Measurements from ENCODE around the gene INTU. TPM values are rescaled to one million over a fixed set of nuclear protein-coding genes. Genes with fewer than 3 reads are reported as not detected.
"Not testable (repeated sequence)": the region's sequence is repeated elsewhere in the genome, so short reads cannot be mapped to it uniquely, and the experiment has no call there.

INTU gene
- 7.8 and 11.1 TPM in 2 replicates for polyA plus RNA-seq (2011; rRNA removed)
- polyA minus RNA-seq (2011; rRNA and poly(A)+ RNA removed), result 10.9 and 18.0 TPM in 2 replicates

DNA sequence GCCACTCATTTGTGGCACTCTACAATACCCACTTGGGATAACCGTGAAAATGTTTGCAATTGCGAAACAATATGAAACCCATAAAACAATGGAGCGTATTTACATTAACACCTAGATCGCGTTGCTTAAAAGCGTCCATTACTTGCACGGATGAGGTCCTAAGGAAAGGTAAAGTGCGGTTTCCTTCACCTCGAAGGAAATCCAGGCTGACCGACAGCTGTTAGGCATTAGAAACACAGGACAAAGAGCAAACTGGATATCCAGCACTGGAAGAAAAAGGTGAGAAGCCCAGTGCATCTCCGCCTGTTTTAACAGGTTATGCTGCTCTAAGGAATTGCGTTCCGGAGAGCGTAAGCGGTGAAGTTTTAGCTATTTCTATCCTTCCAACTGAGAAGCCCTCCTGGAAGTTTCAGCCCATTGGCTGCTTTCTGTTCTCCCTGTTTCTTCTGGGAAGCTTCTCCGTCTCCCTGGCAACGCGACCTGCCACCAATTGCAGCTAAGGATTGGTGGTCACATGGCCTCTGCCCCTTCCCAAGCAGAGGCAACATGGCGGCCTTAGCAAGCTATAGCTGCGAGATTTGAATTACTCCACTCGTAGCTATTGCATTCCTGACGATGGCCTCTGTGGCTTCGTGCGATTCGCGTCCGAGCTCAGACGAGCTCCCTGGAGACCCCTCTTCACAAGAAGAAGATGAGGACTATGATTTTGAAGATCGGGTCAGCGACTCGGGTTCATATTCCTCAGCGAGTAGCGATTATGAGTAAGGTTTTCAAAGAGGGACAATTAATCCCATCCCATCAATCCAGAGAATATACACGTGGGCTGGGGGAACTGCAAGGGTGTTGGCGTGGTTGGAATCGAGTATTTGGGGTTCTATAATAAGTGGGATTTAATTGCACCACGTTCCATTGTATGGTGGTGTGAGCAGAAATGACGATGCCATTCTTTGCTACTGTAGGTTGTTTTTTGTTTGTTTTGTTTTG lies at the start of gene INTU:
INTU (plus strand) TSS at position 538 of the 984 bp plus-strand sequence; CDS start at position 616, 78 bp downstream.
- POLR2A ChIA-PET, result interaction anchor here (0.8 to 1.8 kb wide), 2 partner anchors 9 to 100 kb away, joined by 3 to 19 read pairs; no protein-coding TSS in a partner anchor
- Histone ChIP-seq H3K9me3 (ENCODE audit: control insufficient read depth, insufficient read depth, low read length) (no peaks in the 10 kb centered on the region), H3K4me3 (ENCODE audit: low read depth, low read length) (peak within 1 kb of the TSS; percentile 78), H3K27ac (ENCODE audit: low read depth, low read length) (peak within 1 kb of the TSS; percentile 71), H3K27me3 (ENCODE audit: control insufficient read depth, insufficient read depth, low read length) (no peaks in the 10 kb centered on the region)
- TF ChIP-seq, protein P1, sequence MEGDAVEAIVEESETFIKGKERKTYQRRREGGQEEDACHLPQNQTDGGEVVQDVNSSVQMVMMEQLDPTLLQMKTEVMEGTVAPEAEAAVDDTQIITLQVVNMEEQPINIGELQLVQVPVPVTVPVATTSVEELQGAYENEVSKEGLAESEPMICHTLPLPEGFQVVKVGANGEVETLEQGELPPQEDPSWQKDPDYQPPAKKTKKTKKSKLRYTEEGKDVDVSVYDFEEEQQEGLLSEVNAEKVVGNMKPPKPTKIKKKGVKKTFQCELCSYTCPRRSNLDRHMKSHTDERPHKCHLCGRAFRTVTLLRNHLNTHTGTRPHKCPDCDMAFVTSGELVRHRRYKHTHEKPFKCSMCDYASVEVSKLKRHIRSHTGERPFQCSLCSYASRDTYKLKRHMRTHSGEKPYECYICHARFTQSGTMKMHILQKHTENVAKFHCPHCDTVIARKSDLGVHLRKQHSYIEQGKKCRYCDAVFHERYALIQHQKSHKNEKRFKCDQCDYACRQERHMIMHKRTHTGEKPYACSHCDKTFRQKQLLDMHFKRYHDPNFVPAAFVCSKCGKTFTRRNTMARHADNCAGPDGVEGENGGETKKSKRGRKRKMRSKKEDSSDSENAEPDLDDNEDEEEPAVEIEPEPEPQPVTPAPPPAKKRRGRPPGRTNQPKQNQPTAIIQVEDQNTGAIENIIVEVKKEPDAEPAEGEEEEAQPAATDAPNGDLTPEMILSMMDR (IDR thresholded peaks at IDR 0.05; ENCODE audit: low read depth, low read length), result no peak
- CTCF ChIA-PET, result interaction anchor here (0.6 to 1.8 kb wide), 4 partner anchors 9 to 1460 kb away, joined by 3 to 10 read pairs (median 4); partner anchors contain the start of gene SCLT1
- DNase-seq (ENCODE audit: low read depth, low spot score), result peak; percentile 92

DNA sequence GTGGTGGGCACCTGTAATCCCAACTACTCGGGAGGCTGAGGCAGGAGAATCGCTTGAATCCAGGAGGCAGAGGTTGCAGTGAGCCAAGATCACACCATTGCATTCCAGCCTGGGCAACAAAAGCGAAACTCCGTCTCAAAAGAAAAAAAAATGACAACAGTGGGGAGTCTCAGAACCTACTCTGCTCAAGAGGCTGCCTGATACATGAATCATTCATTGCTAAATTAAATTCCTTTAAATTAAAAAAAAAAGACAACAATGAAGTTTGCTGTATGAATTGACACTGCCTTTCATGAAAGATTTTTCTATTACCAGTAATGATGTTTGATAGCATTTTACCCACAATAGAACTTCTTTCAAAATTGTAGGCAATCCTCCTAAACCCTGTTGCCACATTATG lies 46.3 kb upstream of the INTU start:
- H3K27ac ChIP-seq (ENCODE audit: low read depth, low read length); H3K27me3 ChIP-seq (ENCODE audit: control insufficient read depth, insufficient read depth, low read length); H3K4me3 ChIP-seq (ENCODE audit: low read depth, low read length); H3K9me3 ChIP-seq (ENCODE audit: control insufficient read depth, insufficient read depth, low read length); DNase-seq (ENCODE audit: low read depth, low spot score); POLR2A ChIA-PET: not testable (repeated sequence)
- CTCF ChIA-PET, result interaction anchor here (0.6 to 2.3 kb wide), 14 partner anchors 9 to 196 kb away, joined by 3 to 18 read pairs (median 4); partner anchors contain the start of genes HSPA4L and INTU

DNA sequence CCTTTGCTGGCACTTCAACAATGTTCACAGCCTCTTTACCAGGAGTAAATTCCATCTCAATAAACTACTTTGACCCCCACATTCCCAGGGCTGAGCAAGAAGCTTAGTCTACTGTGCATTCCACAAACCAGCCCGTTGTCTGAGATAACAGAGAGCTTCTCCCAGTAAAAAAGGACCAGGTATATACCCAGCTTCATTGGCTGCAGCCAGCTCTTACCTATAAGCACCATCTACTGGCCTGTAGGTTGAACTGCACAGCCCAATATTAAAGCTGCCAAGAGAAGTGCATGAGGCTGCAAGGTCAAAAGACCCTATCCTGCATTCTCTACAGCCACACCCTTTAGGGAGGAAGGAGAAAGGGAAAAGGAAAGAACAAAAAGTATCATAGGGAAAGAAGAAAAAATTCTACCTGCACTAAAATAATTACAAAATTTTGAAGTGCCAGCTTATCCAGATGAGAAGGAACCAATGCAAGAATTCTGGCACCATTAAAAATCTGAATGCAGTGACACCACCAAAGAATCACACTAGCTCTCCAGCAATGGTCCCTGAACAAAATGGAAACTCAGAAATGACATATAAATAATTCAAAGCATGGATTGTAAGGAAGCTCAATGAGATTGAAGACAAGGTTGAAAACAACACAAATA lies 45.7 kb upstream of the INTU start:
- Histone ChIP-seq H3K27me3 (ENCODE audit: control insufficient read depth, insufficient read depth, low read length) (no peaks in the 10 kb centered on the region), H3K9me3 (ENCODE audit: control insufficient read depth, insufficient read depth, low read length) (no peaks in the 10 kb centered on the region), H3K4me3 (ENCODE audit: low read depth, low read length) (no peak overlapping the region), H3K27ac (ENCODE audit: low read depth, low read length) (no peak overlapping the region)
- ChIA-PET POLR2A (no interaction called here), CTCF (interaction anchor here (0.6 to 2.3 kb wide), 16 partner anchors 9 to 195 kb away, joined by 3 to 18 read pairs (median 4); partner anchors contain the start of genes HSPA4L and INTU)
- TF ChIP-seq, protein P1 (IDR thresholded peaks at IDR 0.05; ENCODE audit: low read depth, low read length), result peak; percentile 84
- no peak for DNase-seq (ENCODE audit: low read depth, low spot score)

DNA sequence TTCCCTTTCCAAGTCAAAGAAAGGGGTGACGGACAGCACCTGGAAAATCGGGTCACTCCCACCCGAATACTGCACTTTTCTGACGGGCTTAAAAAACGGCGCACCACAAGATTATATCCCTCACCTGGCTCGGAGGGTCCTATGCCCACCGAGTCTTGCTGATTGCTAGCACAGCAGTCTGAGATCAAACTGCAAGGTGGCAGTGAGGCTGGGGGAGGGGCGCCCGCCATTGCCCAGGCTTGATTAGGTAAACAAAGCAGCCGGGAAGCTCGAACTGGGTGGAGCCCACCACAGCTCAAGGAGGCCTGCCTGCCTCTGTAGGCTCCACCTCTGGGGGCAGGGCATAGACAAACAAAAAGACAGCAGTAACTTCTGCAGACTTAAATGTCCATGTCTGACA lies 43.6 kb upstream of the INTU start:
- CTCF ChIA-PET; H3K4me3 ChIP-seq (ENCODE audit: low read depth, low read length); DNase-seq (ENCODE audit: low read depth, low spot score); H3K9me3 ChIP-seq (ENCODE audit: control insufficient read depth, insufficient read depth, low read length); H3K27me3 ChIP-seq (ENCODE audit: control insufficient read depth, insufficient read depth, low read length); H3K27ac ChIP-seq (ENCODE audit: low read depth, low read length); POLR2A ChIA-PET: not testable (repeated sequence)

DNA sequence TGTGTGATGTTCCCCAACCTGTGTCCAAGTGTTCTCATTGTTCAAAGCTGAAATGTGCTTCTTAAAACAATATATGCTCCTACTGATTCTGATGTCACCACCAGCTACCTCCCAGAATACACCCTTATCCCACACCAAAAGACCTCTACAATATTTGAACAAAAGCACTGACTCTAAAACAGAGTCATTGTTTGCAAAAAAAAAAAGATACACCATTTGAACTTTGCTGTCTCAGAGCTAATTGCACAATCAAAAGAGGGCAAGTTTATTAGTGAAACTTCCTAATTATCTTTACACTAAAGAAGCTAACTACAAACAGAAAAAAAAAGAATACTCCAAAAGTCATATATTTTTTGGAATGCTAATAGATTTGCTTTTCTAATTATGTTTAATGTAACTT lies 34.1 kb upstream of the INTU start:
- TF ChIP-seq, protein P1 (IDR thresholded peaks at IDR 0.05; ENCODE audit: low read depth, low read length), result no peak
- ChIA-PET POLR2A (no interaction called here), CTCF (no interaction called here)
- no peaks in the 10 kb centered on the region for H3K27me3 ChIP-seq (ENCODE audit: control insufficient read depth, insufficient read depth, low read length)
- DNase-seq (ENCODE audit: low read depth, low spot score), result no peak
- no peak overlapping the region for H3K4me3 ChIP-seq (ENCODE audit: low read depth, low read length)
- no peaks in the 10 kb centered on the region for H3K9me3 ChIP-seq (ENCODE audit: control insufficient read depth, insufficient read depth, low read length)
- H3K27ac ChIP-seq (ENCODE audit: low read depth, low read length), result no peak overlapping the region
